Esophagus muscularis mucosa (tissue), 4 donors: ENCODE results near the gene RNU1-3.
"Not testable (repeated sequence)": the region's sequence is repeated elsewhere in the genome, so short reads cannot be mapped to it uniquely, and the experiment has no call there.

ENCODE experiments used
- EP300 ChIP-seq: sonication (generic); formaldehyde crosslinking; IDR thresholded peaks from one replicate; pipeline ENCODE4 v1.6.1; 2017; ENCODE audit warnings: antibody characterized with exemption
- POLR2A ChIP-seq: fragments of 450-650 bp; IDR thresholded peaks from one replicate; pipeline ENCODE4 v1.6.1; 2017; ENCODE audit warnings: antibody characterized with exemption, moderate library complexity, mild to moderate bottlenecking, low read depth
- TF ChIP-seq, protein P1 (sequence below), 3 experiments: fragments of 200-600 bp in 2 of 3; fragments of 450-650 bp in 1 of 3; sonication (generic) in 2 of 3; IDR thresholded peaks; one replicate each; pipeline ENCODE4 v1.5.1; 2017 to 2019; ENCODE audit warnings: antibody characterized with exemption in 3 of 3, mild to moderate bottlenecking in 2 of 3, moderate library complexity in 1 of 3

DNA sequence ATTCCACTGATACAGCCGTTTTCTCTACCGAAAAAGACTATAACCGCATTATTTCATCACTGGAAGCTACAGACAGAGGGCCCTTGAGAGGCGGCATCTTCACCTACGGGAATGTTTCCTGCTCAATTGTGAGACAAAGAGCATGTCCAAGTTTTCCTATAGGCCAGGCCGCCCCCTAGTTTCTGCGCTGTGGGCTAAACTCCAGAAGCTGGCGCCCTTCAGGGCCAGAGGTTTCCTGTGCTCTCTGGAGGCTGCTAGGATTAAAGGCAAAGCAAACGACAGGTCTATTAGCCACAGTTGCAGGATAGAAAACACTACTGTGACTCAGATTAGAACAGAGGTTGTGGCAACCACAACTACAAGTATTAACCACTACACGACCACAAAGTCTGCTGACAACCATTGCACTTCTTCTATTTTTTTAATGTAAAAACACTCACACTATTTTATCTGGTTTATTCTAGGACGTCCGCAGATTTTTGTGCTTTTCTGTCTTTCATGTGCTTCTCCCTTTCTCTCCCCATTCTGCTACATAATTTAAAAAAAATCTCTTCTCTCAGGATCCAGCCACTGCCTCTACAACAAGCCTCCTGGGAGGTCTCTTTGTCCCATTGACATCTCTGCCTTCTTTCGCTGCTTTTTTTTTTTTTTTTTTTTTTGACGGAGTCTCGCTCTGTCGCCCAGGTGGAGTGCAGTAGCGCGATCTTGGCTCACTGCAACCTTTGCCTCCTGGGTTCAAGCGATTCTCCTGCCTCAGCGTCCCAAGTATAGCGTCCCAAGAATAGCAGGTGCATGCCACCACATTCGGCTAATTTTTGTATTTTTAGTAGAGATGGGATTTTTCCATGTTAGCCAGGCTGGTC is 10.1 kb upstream of the RNU1-3 start:
- TF ChIP-seq, protein P1, sequence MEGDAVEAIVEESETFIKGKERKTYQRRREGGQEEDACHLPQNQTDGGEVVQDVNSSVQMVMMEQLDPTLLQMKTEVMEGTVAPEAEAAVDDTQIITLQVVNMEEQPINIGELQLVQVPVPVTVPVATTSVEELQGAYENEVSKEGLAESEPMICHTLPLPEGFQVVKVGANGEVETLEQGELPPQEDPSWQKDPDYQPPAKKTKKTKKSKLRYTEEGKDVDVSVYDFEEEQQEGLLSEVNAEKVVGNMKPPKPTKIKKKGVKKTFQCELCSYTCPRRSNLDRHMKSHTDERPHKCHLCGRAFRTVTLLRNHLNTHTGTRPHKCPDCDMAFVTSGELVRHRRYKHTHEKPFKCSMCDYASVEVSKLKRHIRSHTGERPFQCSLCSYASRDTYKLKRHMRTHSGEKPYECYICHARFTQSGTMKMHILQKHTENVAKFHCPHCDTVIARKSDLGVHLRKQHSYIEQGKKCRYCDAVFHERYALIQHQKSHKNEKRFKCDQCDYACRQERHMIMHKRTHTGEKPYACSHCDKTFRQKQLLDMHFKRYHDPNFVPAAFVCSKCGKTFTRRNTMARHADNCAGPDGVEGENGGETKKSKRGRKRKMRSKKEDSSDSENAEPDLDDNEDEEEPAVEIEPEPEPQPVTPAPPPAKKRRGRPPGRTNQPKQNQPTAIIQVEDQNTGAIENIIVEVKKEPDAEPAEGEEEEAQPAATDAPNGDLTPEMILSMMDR (IDR thresholded peaks at IDR 0.05), result not testable (repeated sequence)
- not testable (repeated sequence) for TF ChIP-seq EP300, POLR2A
